ENCODE measurements around the gene BCOR. TPM values are rescaled to one million over a fixed set of nuclear protein-coding genes. Genes with fewer than 3 reads are reported as not detected.

BCOR gene
- total and polyA plus RNA-seq, 2 of the 4 experiments (the other 2 are of a cell fraction): 7.5 to 9.0 TPM

DNA sequence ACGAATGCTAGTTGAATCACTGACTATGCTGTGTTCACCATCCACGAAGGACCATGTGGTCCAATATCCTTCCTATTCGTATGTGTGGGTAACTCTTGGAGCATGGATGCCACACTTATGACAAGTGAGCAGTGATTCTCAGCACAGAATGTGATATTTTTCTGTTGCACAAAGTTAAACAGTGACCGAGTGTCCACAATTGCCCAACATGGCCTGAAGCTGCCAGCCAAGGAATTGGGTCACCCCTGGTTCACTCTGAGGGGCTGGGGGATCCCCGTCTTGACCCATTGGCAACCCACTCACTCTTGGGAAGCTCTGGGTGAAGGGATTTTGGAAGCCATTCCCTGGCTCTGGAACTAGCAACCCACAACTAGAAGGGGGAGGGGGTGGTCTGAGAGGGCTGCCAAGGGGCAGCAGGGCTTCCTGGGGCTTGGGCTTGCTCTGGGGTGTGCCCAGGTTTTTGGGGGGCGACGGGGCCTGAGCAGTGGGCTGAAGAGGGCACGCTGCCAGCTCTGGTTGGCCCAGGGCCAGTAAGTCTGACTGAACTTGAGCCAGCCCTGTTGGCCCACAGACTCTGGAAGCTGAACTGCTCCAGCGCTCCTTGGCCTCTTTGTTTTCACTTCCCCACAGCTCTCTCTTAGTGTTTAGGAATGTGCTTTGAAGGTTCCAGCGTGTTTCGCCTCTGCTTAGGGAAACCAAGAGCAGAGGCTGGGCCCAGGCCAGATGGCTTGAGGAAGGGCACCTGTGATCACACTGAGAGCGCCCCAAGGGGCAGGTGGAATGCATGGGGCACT is 43.1 kb upstream of the BCOR start:
- Histone ChIP-seq H3K9ac (ENCODE audit: low read depth, low read length) (no peak overlapping the region), H3K56ac (ENCODE audit: extremely low read depth, insufficient read depth, low read length) (no peak overlapping the region), H3K9me3 (ENCODE audit: control insufficient read depth, insufficient read depth, low read length) (no peaks in the 10 kb centered on the region), H4K8ac (ENCODE audit: low read depth in 2 of 2, low read length in 2 of 2) (no peak overlapping the region), H3K9me1 (ENCODE audit: insufficient read depth, low read length) (no peaks in the 10 kb centered on the region), H3K23ac (ENCODE audit: low read depth, low read length) (no peak overlapping the region), H4K91ac (ENCODE audit: insufficient read depth, low read depth, low read length) (no peak overlapping the region), H2AFZ (replicated peaks; ENCODE audit: low read length, poor library complexity) (no peak overlapping the region), H2BK120ac (ENCODE audit: low read depth, low read length) (no peak overlapping the region), H3K4ac (ENCODE audit: low read depth, low read length) (no peak overlapping the region), H3K4me3 (ENCODE audit: insufficient read depth, low read depth, low read length) (no peak overlapping the region), H3K4me1 (ENCODE audit: control insufficient read depth, insufficient read depth, low read length) (peaks cover 3% of the 10 kb centered on the region; the same call in 1 of the 2 replicates), H2AK9ac (replicated peaks; ENCODE audit: low read depth, low read length, poor library complexity) (no peak overlapping the region), H3K36me3 (ENCODE audit: control insufficient read depth, insufficient read depth, low read length) (no peaks in the 10 kb centered on the region), H3K27ac (ENCODE audit: insufficient read depth, low read length) (no peak overlapping the region), H2AK5ac (ENCODE audit: low read depth, low read length) (no peak overlapping the region), H3K79me1 (ENCODE audit: low read depth in 1 of 2, low read length in 2 of 2) (no peaks in the 10 kb centered on the region), H3K18ac (ENCODE audit: low read depth, low read length) (no peak overlapping the region), H2BK15ac (ENCODE audit: low read depth, low read length) (no peak overlapping the region), H2BK20ac (ENCODE audit: low read depth, low read length) (no peak overlapping the region), H4K5ac (ENCODE audit: low read depth, low read length) (no peak overlapping the region), H3K27me3 (ENCODE audit: control insufficient read depth, insufficient read depth, low read length) (peaks cover 17% of the 10 kb centered on the region), H3K14ac (replicated peaks; ENCODE audit: low read depth, low read length) (no peak overlapping the region), H4K20me1 (ENCODE audit: insufficient read depth, low read length) (no peaks in the 10 kb centered on the region), H3K4me2 (ENCODE audit: low read depth, low read length) (no peak overlapping the region), H2BK5ac (ENCODE audit: low read depth, low read length, poor library complexity, severe bottlenecking) (no peak overlapping the region)
- BruUV-seq (replicated peaks): no TSS peak
- intact Hi-C loops (cut with micrococcal nuclease): loop anchor here (5.0 kb wide), 1 partner anchor 34 kb away; no protein-coding TSS in a partner anchor
- no peak for TF ChIP-seq MAZ (IDR thresholded peaks at IDR 0.05; ENCODE audit: borderline replicate concordance, low read depth, low read length)
- TF ChIP-seq, protein P1, sequence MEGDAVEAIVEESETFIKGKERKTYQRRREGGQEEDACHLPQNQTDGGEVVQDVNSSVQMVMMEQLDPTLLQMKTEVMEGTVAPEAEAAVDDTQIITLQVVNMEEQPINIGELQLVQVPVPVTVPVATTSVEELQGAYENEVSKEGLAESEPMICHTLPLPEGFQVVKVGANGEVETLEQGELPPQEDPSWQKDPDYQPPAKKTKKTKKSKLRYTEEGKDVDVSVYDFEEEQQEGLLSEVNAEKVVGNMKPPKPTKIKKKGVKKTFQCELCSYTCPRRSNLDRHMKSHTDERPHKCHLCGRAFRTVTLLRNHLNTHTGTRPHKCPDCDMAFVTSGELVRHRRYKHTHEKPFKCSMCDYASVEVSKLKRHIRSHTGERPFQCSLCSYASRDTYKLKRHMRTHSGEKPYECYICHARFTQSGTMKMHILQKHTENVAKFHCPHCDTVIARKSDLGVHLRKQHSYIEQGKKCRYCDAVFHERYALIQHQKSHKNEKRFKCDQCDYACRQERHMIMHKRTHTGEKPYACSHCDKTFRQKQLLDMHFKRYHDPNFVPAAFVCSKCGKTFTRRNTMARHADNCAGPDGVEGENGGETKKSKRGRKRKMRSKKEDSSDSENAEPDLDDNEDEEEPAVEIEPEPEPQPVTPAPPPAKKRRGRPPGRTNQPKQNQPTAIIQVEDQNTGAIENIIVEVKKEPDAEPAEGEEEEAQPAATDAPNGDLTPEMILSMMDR (conservative IDR thresholded peaks at IDR 0.05; ENCODE audit: low read depth, low read length): no peak
- no peak for TF ChIP-seq RFX5 (IDR thresholded peaks at IDR 0.05; ENCODE audit: low read depth, low read length)
- no peak for TF ChIP-seq CHD1 (IDR thresholded peaks at IDR 0.05; ENCODE audit: low read depth, low read length)
- no peak for TF ChIP-seq RCOR1 (IDR thresholded peaks at IDR 0.05; ENCODE audit: insufficient replicate concordance, low read length)
- TF ChIP-seq, protein P2, sequence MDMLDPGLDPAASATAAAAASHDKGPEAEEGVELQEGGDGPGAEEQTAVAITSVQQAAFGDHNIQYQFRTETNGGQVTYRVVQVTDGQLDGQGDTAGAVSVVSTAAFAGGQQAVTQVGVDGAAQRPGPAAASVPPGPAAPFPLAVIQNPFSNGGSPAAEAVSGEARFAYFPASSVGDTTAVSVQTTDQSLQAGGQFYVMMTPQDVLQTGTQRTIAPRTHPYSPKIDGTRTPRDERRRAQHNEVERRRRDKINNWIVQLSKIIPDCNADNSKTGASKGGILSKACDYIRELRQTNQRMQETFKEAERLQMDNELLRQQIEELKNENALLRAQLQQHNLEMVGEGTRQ (IDR thresholded peaks at IDR 0.05; ENCODE audit: low read depth, low read length): no peak
- peak; percentile 56 for TF ChIP-seq CEBPB (IDR thresholded peaks at IDR 0.05; ENCODE audit: low read depth, low read length)
- 8% methylated on average over 6 of the region's 12 CpGs; no CpG with 5 or more reads in 1 of the 2 experiments for WGBS, 2 experiments (ENCODE audit: extremely low coverage in 2 of 2, insufficient read length in 1 of 2)
- DNase-seq: peak; percentile 47
- in situ Hi-C loops (cut with MboI; ENCODE audit: low sequenced_read_pairs): no loop called here
- POLR2A ChIA-PET (ENCODE audit: unreplicated experiment): no interaction called here
- dilution Hi-C loops (cut with HindIII; ENCODE audit: low sequenced_read_pairs, unreplicated experiment): no loop called here
- ATAC-seq (ENCODE audit: low read depth): peak; percentile 87
- CTCF ChIA-PET: interaction anchor here (0.6 kb wide), 2 partner anchors 1172 to 1300 kb away, joined by 3 to 4 read pairs; no protein-coding TSS in a partner anchor
